ENCODE results near the gene CFAP77.

The CFAP77 gene

DNA sequence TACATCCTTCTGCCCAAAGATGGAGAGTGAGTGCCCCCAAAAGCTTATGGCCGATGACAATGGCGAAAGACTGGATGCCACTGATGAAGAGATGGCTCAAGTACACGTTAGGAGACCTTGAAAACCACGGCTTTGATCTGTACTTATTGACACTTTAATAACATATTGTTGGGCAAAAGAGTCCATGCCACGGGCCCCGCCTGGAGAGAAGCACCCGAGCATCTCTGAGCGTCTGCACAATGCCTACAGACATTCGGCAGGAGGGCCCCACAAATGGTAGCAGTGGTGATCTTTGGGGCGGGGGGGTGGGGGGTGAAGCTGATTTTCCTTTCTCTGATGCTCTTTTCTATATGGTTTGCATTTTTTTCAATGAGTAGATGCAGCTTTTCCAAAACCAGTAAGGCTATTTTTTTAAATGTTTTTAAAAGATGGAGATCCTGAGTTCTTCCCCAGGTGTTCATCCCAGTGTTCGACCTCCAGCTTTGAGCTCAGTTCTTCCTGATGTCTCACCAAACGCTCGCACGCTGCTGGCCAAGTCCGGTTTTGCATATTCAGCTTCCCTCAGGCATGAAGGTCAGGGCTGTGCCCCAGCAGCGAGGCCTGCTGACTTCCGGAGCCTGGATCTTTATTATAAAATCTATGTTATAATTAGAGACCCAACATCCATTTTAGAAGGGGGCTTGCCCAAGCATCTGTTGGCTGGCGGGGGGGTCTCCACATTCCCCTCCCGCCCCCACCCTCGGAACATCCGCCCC is 138.1 kb downstream of the CFAP77 start:
- H3K27me3 ChIP-seq (ENCODE audit: low read length) = no peaks in the 10 kb centered on the region
- H3F3A ChIP-seq (ENCODE audit: insufficient read depth) = peaks cover 20% of the 10 kb centered on the region

DNA sequence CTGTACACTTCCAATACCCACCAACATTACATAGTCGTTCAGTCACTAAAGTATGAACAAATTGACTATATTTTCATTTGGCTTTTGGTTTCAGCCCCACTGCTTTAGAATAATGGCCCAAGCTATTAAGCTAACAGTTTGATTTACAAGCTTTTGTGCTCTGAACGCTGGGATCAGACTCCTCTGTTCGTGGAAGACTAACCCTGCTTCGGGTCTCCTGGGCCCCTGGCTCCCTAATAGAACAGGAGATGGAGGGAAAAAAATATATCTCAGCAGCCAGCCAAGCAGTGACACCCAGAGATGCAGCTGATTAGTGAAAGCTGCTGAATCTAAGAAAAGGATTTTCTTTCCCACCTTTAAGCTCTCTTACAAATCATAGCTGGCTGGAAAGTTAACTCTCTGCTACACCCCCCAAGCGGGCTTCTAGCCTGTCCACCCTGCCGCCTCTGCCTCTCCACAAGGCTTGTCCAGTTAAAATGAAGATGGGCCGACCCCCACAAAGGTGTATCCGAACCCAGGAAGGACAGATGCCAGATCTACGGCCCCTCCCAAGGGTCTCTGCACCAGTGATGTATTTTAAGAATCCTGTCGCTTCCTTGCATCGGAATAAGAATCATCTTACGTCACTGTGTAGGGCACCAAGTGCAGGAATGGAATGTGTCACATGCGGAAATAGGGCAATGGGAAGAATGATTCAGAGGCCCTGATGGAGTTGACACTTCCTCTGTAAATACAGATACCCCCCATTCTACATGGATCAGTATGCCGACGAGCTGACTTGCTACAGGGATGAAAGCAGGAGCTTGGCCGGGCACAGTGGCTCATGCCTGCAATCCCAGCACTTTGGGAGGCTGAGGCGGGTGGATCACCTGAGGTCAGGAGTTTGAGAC is 139.0 kb downstream of the CFAP77 start:
- peak overlapping the region; percentile 68 for H3K4me2 ChIP-seq (ENCODE audit: low read depth, low read length, poor library complexity, severe bottlenecking)
- no peaks in the 10 kb centered on the region for H3K27me3 ChIP-seq (ENCODE audit: low read length)
- peak overlapping the region; percentile 55 for H2AFZ ChIP-seq (ENCODE audit: low read depth, low read length, severe bottlenecking)
- H3F3A ChIP-seq (ENCODE audit: insufficient read depth) = peaks cover 20% of the 10 kb centered on the region
- peak overlapping the region; percentile 56 for H3K9ac ChIP-seq (ENCODE audit: low read length)
- no peaks in the 10 kb centered on the region for H3K9me2 ChIP-seq (replicated peaks; ENCODE audit: insufficient read depth, low read length)
- no peaks in the 10 kb centered on the region for H3K9me3 ChIP-seq (ENCODE audit: insufficient read depth, low read length)
- TF ChIP-seq EZH2phosphoT487 (conservative IDR thresholded peaks at IDR 0.05; ENCODE audit: low read length) = no peak
- no peaks in the 10 kb centered on the region for H3K79me2 ChIP-seq (ENCODE audit: insufficient read depth, low read length)
- no peaks in the 10 kb centered on the region for H3K36me3 ChIP-seq (ENCODE audit: low read length)
- peak overlapping the region; percentile 98 for H3K27ac ChIP-seq (ENCODE audit: low read depth, low read length)
- peak overlapping the region; percentile 20 for H3K4me3 ChIP-seq (ENCODE audit: insufficient read depth, low read length, poor library complexity, severe bottlenecking)
- no peaks in the 10 kb centered on the region for H4K20me1 ChIP-seq (ENCODE audit: low read depth, low read length)

More for the DNA sequence above, 138.1 kb downstream of the CFAP77 start:
- Histone ChIP-seq H3K4me3 (ENCODE audit: insufficient read depth, low read length, poor library complexity, severe bottlenecking) (peak overlapping the region; percentile 3), H3K27ac (ENCODE audit: low read depth, low read length) (peak overlapping the region; percentile 98), H2AFZ (ENCODE audit: low read depth, low read length, severe bottlenecking) (peak overlapping the region; percentile 7), H3K9ac (ENCODE audit: low read length) (peak overlapping the region; percentile 56), H3K4me2 (ENCODE audit: low read depth, low read length, poor library complexity, severe bottlenecking) (peak overlapping the region; percentile 68), H3K9me2 (replicated peaks; ENCODE audit: insufficient read depth, low read length) (no peaks in the 10 kb centered on the region), H3K36me3 (ENCODE audit: low read length) (no peaks in the 10 kb centered on the region), H3K9me3 (ENCODE audit: insufficient read depth, low read length) (no peaks in the 10 kb centered on the region), H4K20me1 (ENCODE audit: low read depth, low read length) (no peaks in the 10 kb centered on the region), H3K79me2 (ENCODE audit: insufficient read depth, low read length) (no peaks in the 10 kb centered on the region)
- TF ChIP-seq CTCF (IDR thresholded peaks at IDR 0.05; ENCODE audit: insufficient read depth, low read length, poor library complexity, severe bottlenecking) = no peak

DNA sequence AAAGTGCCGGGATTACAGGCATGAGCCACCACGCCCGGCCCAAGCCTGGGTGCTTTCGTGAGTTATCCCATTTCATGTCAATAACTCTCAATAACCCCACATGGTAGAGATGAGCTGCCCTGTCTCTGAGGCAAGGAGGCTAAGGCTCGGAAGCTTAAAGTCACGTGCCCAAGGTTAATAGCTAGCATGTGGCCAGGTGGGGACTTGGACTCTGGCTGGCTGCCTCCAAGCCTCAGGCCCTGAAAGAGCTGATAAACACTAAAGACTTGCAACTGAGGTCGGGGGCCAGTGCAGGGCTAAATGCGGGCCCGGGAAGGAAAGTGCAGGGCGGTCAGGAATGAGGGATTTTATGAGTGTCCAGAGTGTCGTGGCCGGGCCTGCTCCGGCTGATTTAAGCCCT is 141.5 kb downstream of the CFAP77 start:
- peaks cover 20% of the 10 kb centered on the region for H3F3A ChIP-seq (ENCODE audit: insufficient read depth)
- no peaks in the 10 kb centered on the region for H3K9me3 ChIP-seq (ENCODE audit: insufficient read depth, low read length)
- H3K9me2 ChIP-seq (replicated peaks; ENCODE audit: insufficient read depth, low read length) = no peaks in the 10 kb centered on the region
- no peak overlapping the region for H2AFZ ChIP-seq (ENCODE audit: low read depth, low read length, severe bottlenecking)
- no peaks in the 10 kb centered on the region for H4K20me1 ChIP-seq (ENCODE audit: low read depth, low read length)
- no peak overlapping the region for H3K9ac ChIP-seq (ENCODE audit: low read length)
- H3K36me3 ChIP-seq (ENCODE audit: low read length) = no peaks in the 10 kb centered on the region
- H3K4me3 ChIP-seq (ENCODE audit: insufficient read depth, low read length, poor library complexity, severe bottlenecking) = no peak overlapping the region
- no peak overlapping the region for H3K27ac ChIP-seq (ENCODE audit: low read depth, low read length)
- no peak for TF ChIP-seq CTCF (IDR thresholded peaks at IDR 0.05; ENCODE audit: insufficient read depth, low read length, poor library complexity, severe bottlenecking)
- TF ChIP-seq EZH2phosphoT487 (conservative IDR thresholded peaks at IDR 0.05; ENCODE audit: low read length) = no peak
- no peak overlapping the region for H3K4me2 ChIP-seq (ENCODE audit: low read depth, low read length, poor library complexity, severe bottlenecking)
- no peaks in the 10 kb centered on the region for H3K27me3 ChIP-seq (ENCODE audit: low read length)
- no peaks in the 10 kb centered on the region for H3K79me2 ChIP-seq (ENCODE audit: insufficient read depth, low read length)

Data from SU-DHL-6 (cell line).